MM.1S (cell line): ENCODE measurements around the gene CTSD.

Source experiments
- DNase-seq: peaks from one replicate; pipeline ENCODE4 v3.0.0-alpha.2; 2015
- H2AFZ ChIP-seq: fragments of 300-600 bp; sonication (generic); 2 replicates; pipeline ENCODE4 v1.6.0; 2016; ENCODE audit warnings: antibody characterized with exemption, low read length
- H3F3A ChIP-seq: fragments of 300-600 bp; sonication (generic); 2 replicates; pipeline ENCODE4 v1.6.1; 2016; ENCODE audit warnings: mild to moderate bottlenecking, antibody characterized with exemption, low read length, moderate library complexity, mixed read lengths; ENCODE audit not compliant: insufficient read depth
- H3K27ac ChIP-seq: fragments of 300-600 bp; sonication (generic); 2 replicates; pipeline ENCODE4 v1.5.1; 2016; ENCODE audit warnings: mild to moderate bottlenecking, low read length
- H3K27me3 ChIP-seq: fragments of 300-600 bp; sonication (generic); replicated peaks from 2 replicates; pipeline ENCODE4 v1.6.0; 2016; ENCODE audit warnings: low read length; ENCODE audit not compliant: insufficient read depth
- H3K36me3 ChIP-seq: fragments of 300-600 bp; sonication (generic); replicated peaks from 2 replicates; pipeline ENCODE4 v1.6.1; 2016; ENCODE audit warnings: mild to moderate bottlenecking, low read length, mixed read lengths; ENCODE audit not compliant: insufficient read depth
- H3K4me1 ChIP-seq: fragments of 300-600 bp; sonication (generic); 2 replicates; pipeline ENCODE4 v1.6.1; 2016; ENCODE audit warnings: low read length, mixed read lengths
- H3K4me2 ChIP-seq: fragments of 300-600 bp; sonication (generic); 2 replicates; pipeline ENCODE4 v1.6.0; 2016; ENCODE audit warnings: low read depth, low read length
- H3K4me3 ChIP-seq: fragments of 300-600 bp; sonication (generic); 2 replicates; pipeline ENCODE4 v1.5.1; 2016; ENCODE audit warnings: low read length, mixed read lengths
- H3K79me2 ChIP-seq: fragments of 300-600 bp; sonication (generic); 2 replicates; pipeline ENCODE4 v1.6.1; 2016; ENCODE audit warnings: mixed run types, low read length, mixed read lengths
- H3K9ac ChIP-seq: fragments of 300-600 bp; sonication (generic); 2 replicates; pipeline ENCODE4 v1.6.1; 2016; ENCODE audit warnings: low read length, mixed read lengths
- H3K9me2 ChIP-seq: fragments of 300-600 bp; sonication (generic); replicated peaks from 2 replicates; pipeline ENCODE4 v1.6.1; 2016; ENCODE audit warnings: mild to moderate bottlenecking, low read length, mixed read lengths; ENCODE audit not compliant: insufficient read depth
- H3K9me3 ChIP-seq: fragments of 300-600 bp; sonication (generic); replicated peaks from 2 replicates; pipeline ENCODE4 v1.6.1; 2016; ENCODE audit warnings: mild to moderate bottlenecking, low read length, mixed read lengths; ENCODE audit not compliant: insufficient read depth
- H4K20me1 ChIP-seq: fragments of 300-600 bp; sonication (generic); 2 replicates; pipeline ENCODE4 v1.6.1; 2016; ENCODE audit warnings: mild to moderate bottlenecking, low read length, moderate library complexity, mixed read lengths; ENCODE audit not compliant: insufficient read depth
- EZH2 ChIP-seq: fragments of 300-600 bp; sonication (generic); optimal IDR thresholded peaks from 2 replicates; pipeline ENCODE3; 2017; ENCODE audit warnings: low read depth, mild to moderate bottlenecking, antibody characterized with exemption, low read length, mixed read lengths
- EZH2phosphoT487 ChIP-seq: fragments of 300-600 bp; sonication (generic); IDR thresholded peaks from 2 replicates; pipeline ENCODE4 v1.6.1; 2018; ENCODE audit warnings: antibody characterized with exemption, low read length
- TF ChIP-seq, protein P1 (sequence below): fragments of 300-600 bp; sonication (generic); IDR thresholded peaks from 2 replicates; pipeline ENCODE4 v1.5.1; 2016; ENCODE audit warnings: antibody characterized with exemption, low read length, mixed read lengths

CTSD gene

DNA sequence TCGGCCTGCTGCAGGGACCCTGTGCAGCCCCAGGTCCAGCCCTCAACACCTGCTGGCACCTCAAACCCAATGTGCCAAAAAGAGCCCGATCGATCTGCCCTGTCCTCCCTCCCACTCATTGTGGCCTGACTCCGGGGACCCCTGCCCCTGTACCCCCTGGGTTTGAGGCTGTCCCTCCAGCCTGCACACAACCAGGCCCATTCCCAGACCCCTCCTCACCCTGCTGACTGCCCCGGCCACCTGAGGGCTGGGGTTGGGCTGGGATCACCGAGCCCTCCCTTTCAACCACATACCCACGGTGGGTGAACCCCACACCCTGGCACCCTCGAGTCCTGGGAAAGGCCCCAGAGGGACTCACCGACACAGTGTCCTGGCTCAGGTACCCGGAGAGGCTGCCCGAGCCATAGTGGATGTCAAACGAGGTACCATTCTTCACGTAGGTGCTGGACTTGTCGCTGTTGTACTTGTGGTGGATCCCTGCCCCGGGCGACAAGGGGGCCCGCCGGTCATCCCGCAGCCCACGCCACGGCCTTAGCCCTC lies 5.0 kb downstream of the CTSD start:
- no peak for TF ChIP-seq EZH2phosphoT487
- no peak for TF ChIP-seq EZH2
- H3K27me3 ChIP-seq = no peaks in the 10 kb centered on the region
- no peak overlapping the region for H2AFZ ChIP-seq
- H3K4me3 ChIP-seq = no peak overlapping the region
- H3K4me1 ChIP-seq = 0 out of 2 replicates have a peak, but pooled peaks cover 5% of the 10 kb centered on the region
- H3K79me2 ChIP-seq = peaks cover 17% of the 10 kb centered on the region
- H3K9me3 ChIP-seq = no peaks in the 10 kb centered on the region
- no peaks in the 10 kb centered on the region for H3K36me3 ChIP-seq
- H3K9me2 ChIP-seq = no peaks in the 10 kb centered on the region
- no peaks in the 10 kb centered on the region for H3F3A ChIP-seq
- no peak for DNase-seq
- no peaks in the 10 kb centered on the region for H4K20me1 ChIP-seq
- H3K27ac ChIP-seq = no peak overlapping the region
- H3K4me2 ChIP-seq = no peak overlapping the region
- H3K9ac ChIP-seq = no peak overlapping the region

DNA sequence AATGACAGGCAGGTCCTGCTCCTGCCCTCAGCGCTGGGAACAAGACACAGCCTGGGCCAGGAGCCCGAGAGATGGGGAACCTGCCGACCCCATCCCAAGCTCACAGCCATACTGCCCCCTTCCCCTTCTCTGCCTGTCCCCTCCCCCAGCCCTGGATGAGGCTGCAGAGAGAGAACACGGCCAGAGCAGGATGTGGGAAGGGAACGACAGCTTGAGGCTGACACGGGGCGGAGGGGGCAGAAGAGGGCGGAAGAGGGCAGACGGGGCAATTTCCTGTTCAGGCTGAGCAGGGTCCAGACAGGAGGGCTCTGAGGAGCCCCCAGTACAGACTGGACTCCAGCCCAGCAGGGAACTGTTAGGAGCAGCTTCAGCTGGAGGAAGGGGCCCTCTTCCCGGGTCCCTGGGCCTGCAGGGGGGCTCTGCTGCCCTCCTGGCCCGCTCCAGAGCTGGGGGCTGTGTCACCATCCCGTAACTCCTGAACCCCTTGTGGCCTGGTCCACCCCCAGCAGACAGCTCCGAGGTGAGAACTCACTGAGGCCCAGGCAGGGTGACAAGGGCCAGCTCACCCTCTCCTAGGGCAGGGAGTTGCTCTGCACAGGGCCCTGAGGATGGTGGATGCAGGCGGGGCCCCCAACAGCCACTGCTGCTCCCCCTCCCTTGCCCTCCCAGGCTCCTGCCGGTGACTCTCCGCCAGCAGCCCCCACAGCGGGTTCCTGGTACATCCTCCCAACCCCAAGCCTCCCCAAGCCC lies 5.7 kb downstream of the CTSD start:
- H3K9me3 ChIP-seq = no peaks in the 10 kb centered on the region
- no peak overlapping the region for H2AFZ ChIP-seq
- no peaks in the 10 kb centered on the region for H3F3A ChIP-seq
- H3K4me1 ChIP-seq = 0 out of 2 replicates have a peak, but pooled peaks cover 4% of the 10 kb centered on the region
- no peak overlapping the region for H3K4me3 ChIP-seq
- no peak for DNase-seq
- no peaks in the 10 kb centered on the region for H3K27me3 ChIP-seq
- H3K9me2 ChIP-seq = no peaks in the 10 kb centered on the region
- TF ChIP-seq, protein P1, sequence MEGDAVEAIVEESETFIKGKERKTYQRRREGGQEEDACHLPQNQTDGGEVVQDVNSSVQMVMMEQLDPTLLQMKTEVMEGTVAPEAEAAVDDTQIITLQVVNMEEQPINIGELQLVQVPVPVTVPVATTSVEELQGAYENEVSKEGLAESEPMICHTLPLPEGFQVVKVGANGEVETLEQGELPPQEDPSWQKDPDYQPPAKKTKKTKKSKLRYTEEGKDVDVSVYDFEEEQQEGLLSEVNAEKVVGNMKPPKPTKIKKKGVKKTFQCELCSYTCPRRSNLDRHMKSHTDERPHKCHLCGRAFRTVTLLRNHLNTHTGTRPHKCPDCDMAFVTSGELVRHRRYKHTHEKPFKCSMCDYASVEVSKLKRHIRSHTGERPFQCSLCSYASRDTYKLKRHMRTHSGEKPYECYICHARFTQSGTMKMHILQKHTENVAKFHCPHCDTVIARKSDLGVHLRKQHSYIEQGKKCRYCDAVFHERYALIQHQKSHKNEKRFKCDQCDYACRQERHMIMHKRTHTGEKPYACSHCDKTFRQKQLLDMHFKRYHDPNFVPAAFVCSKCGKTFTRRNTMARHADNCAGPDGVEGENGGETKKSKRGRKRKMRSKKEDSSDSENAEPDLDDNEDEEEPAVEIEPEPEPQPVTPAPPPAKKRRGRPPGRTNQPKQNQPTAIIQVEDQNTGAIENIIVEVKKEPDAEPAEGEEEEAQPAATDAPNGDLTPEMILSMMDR = no peak
- TF ChIP-seq EZH2phosphoT487 (no peak), EZH2 (no peak)
- peaks cover 11% of the 10 kb centered on the region for H3K79me2 ChIP-seq
- H3K36me3 ChIP-seq = no peaks in the 10 kb centered on the region
- H4K20me1 ChIP-seq = no peaks in the 10 kb centered on the region
- no peak overlapping the region for H3K9ac ChIP-seq
- no peak overlapping the region for H3K4me2 ChIP-seq
- no peak overlapping the region for H3K27ac ChIP-seq

GRCh38 chr11:1756791-1757771 lies 6.6 kb downstream of the CTSD start:
- no peak for TF ChIP-seq EZH2phosphoT487
- TF ChIP-seq, protein P1 = no peak
- no peak for TF ChIP-seq EZH2
- Histone ChIP-seq H3K27me3 (no peaks in the 10 kb centered on the region), H2AFZ (no peak overlapping the region), H3K36me3 (no peaks in the 10 kb centered on the region), H3K27ac (no peak overlapping the region), H3K4me2 (no peak overlapping the region), H3K9me3 (no peaks in the 10 kb centered on the region), H3K4me1 (no peaks in the 10 kb centered on the region), H3F3A (no peaks in the 10 kb centered on the region), H4K20me1 (no peaks in the 10 kb centered on the region), H3K4me3 (no peak overlapping the region), H3K9me2 (no peaks in the 10 kb centered on the region), H3K9ac (no peak overlapping the region), H3K79me2 (0 out of 2 replicates have a peak, but pooled peaks cover 1% of the 10 kb centered on the region)
- no peak for DNase-seq
